Keratinocyte (primary cell): ENCODE data around the gene FAM50B. TPM values are rescaled to one million over a fixed set of nuclear protein-coding genes. Genes with fewer than 3 reads are reported as not detected.

Source experiments
- DNase-seq: peaks from one replicate; pipeline ENCODE4 v3.0.0-alpha.2; 2011; ENCODE audit warnings: low read depth, missing footprints, low spot score
- FAIRE-seq: peaks from 2 replicates; lab custom pipeline; 2011; peaks lifted over from hg19 to GRCh38; lab: Jason Lieb, UNC
- H2AFZ ChIP-seq: 2 replicates; pipeline ENCODE4 v1.6.0; 2012; ENCODE audit warnings: low read length, control low read depth, inconsistent platforms; ENCODE audit not compliant: control insufficient read depth
- H3K27ac ChIP-seq: 2 replicates; pipeline ENCODE4 v1.5.1; 2011; ENCODE audit warnings: low read length; ENCODE audit not compliant: control insufficient read depth, insufficient read depth
- H3K27me3 ChIP-seq: 3 replicates; pipeline ENCODE4 v1.6.0; 2011; ENCODE audit warnings: low read length; ENCODE audit not compliant: control insufficient read depth, insufficient read depth; ENCODE audit errors: extremely low read depth
- H3K36me3 ChIP-seq, 2 experiments: 2 replicates in 1 of 2; 3 replicates in 1 of 2; pipeline ENCODE4 v1.5.1; 2011; ENCODE audit warnings: low read length in 2 of 2, mild to moderate bottlenecking in 1 of 2; ENCODE audit not compliant: control insufficient read depth in 2 of 2, insufficient read depth in 2 of 2; ENCODE audit errors: extremely low read depth in 1 of 2
- H3K4me1 ChIP-seq: 3 replicates; pipeline ENCODE4 v1.5.1; 2011; ENCODE audit warnings: low read length; ENCODE audit not compliant: control insufficient read depth, insufficient read depth; ENCODE audit errors: extremely low read depth
- H3K4me2 ChIP-seq: 3 replicates; pipeline ENCODE4 v1.6.0; 2011; ENCODE audit warnings: low read depth, low read length; ENCODE audit not compliant: control insufficient read depth, insufficient read depth; ENCODE audit errors: extremely low read depth
- H3K4me3 ChIP-seq, 3 experiments: fragments of 200-600 bp in 1 of 3; sonication (generic) in 1 of 3; 2 replicates in 2 of 3; 3 replicates in 1 of 3; pipeline ENCODE4 v1.5.1; 2011 to 2016; ENCODE audit warnings: low read length in 3 of 3, mild to moderate bottlenecking in 3 of 3, control low read depth in 2 of 3, inconsistent platforms in 1 of 3, low read depth in 1 of 3, mixed read lengths in 1 of 3, mixed run types in 1 of 3, moderate library complexity in 1 of 3; ENCODE audit not compliant: control insufficient read depth in 2 of 3, insufficient read depth in 2 of 3; ENCODE audit errors: extremely low read depth in 1 of 3
- H3K79me2 ChIP-seq: 2 replicates; pipeline ENCODE4 v1.6.0; 2012; ENCODE audit warnings: low read length; ENCODE audit not compliant: control insufficient read depth, insufficient read depth
- H3K9ac ChIP-seq: 3 replicates; pipeline ENCODE4 v1.6.0; 2011; ENCODE audit warnings: low read length; ENCODE audit not compliant: control insufficient read depth, insufficient read depth; ENCODE audit errors: extremely low read depth
- H3K9me1 ChIP-seq: 3 replicates; pipeline ENCODE4 v1.6.0; 2011; ENCODE audit warnings: low read length; ENCODE audit not compliant: control insufficient read depth, insufficient read depth; ENCODE audit errors: extremely low read depth
- H3K9me3 ChIP-seq: 2 replicates; pipeline ENCODE4 v1.5.1; 2012; ENCODE audit warnings: low read depth, low read length; ENCODE audit not compliant: control insufficient read depth
- H4K20me1 ChIP-seq: 3 replicates; pipeline ENCODE4 v1.6.0; 2011; ENCODE audit warnings: low read length; ENCODE audit not compliant: control insufficient read depth, insufficient read depth; ENCODE audit errors: extremely low read depth
- EZH2 ChIP-seq: IDR thresholded peaks from one replicate; pipeline ENCODE4 v1.6.1; 2012; ENCODE audit warnings: inconsistent platforms, mild to moderate bottlenecking, low read length, moderate library complexity
- dilution Hi-C: fragments of 300-500 bp; cut with MboI; formaldehyde crosslinking; loops from one replicate; pipeline ENCODE4 v1.7.0; 2020; ENCODE audit warnings: low sequenced_read_pairs; ENCODE audit not compliant: extremely low pct_ligation_motif_present
- polyA plus RNA-seq, 5 experiments: library from polyadenylated mRNA; depleted of rRNA in 3 of 5; stranded (reverse) in 3 of 5; stranded (forward) in 1 of 5; unstranded in 1 of 5; fragments of >200 nt; gene quantifications; 1 replicate in 1 of 5; 2 replicates in 3 of 5; 3 replicates in 1 of 5; pipeline versions ENCODE4 v1.2.1 to v1.2.3, GENCODE V29; 2011 to 2012; ENCODE audit warnings: missing spikeins in 2 of 5, low read depth in 1 of 5, low replicate concordance in 1 of 5
- TF ChIP-seq, protein P1 (sequence below), 3 experiments: IDR thresholded peaks in 1 of 3; conservative IDR thresholded peaks in 1 of 3; optimal IDR thresholded peaks in 1 of 3; 2 replicates in 2 of 3; 3 replicates in 1 of 3; pipeline versions ENCODE3 to v1.5.1; 2011; ENCODE audit warnings: low read length in 3 of 3, mild to moderate bottlenecking in 3 of 3, moderate library complexity in 2 of 3, control low read depth in 1 of 3, inconsistent platforms in 1 of 3; ENCODE audit not compliant: insufficient read depth in 2 of 3; ENCODE audit errors: extremely low read depth in 1 of 3

FAM50B gene
- polyA plus RNA-seq, 1 donor (not counting 4 experiments of a cell fraction or from before 2014, with no cell fraction given), result 4.0 TPM

DNA sequence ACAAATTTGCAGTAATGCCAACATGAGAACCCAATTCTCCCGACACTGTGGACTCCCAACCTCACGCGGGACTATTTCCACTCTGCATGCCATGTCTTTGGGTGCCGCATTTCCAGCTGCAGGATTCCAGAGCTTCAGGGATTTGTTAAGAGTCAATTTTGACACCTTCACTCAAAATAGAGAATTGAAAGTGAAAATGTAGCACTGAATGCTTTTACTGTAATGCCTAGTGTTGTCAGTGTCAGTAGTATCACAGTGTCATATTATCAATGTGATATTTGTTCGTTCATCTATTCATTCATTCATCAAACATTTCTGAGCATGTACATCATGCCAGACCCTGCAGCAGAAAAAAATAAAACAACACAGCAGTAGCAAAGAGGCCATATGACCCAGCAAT is 13.4 kb upstream of the FAM50B start:
- Histone ChIP-seq H3K36me3 (no peaks in the 10 kb centered on the region), H3K4me3 (no peak overlapping the region), H4K20me1 (no peaks in the 10 kb centered on the region), H3K4me2 (no peak overlapping the region), H3K9me3 (no peaks in the 10 kb centered on the region), H3K4me1 (peaks cover 11% of the 10 kb centered on the region), H3K27ac (no peak overlapping the region), H3K9me1 (no peaks in the 10 kb centered on the region), H3K79me2 (no peaks in the 10 kb centered on the region), H2AFZ (no peak overlapping the region), H3K27me3 (no peaks in the 10 kb centered on the region), H3K9ac (no peak overlapping the region)
- TF ChIP-seq, protein P1, sequence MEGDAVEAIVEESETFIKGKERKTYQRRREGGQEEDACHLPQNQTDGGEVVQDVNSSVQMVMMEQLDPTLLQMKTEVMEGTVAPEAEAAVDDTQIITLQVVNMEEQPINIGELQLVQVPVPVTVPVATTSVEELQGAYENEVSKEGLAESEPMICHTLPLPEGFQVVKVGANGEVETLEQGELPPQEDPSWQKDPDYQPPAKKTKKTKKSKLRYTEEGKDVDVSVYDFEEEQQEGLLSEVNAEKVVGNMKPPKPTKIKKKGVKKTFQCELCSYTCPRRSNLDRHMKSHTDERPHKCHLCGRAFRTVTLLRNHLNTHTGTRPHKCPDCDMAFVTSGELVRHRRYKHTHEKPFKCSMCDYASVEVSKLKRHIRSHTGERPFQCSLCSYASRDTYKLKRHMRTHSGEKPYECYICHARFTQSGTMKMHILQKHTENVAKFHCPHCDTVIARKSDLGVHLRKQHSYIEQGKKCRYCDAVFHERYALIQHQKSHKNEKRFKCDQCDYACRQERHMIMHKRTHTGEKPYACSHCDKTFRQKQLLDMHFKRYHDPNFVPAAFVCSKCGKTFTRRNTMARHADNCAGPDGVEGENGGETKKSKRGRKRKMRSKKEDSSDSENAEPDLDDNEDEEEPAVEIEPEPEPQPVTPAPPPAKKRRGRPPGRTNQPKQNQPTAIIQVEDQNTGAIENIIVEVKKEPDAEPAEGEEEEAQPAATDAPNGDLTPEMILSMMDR (optimal IDR thresholded peaks at IDR 0.05 in 1 of 3, IDR thresholded peaks at IDR 0.05 in 1 of 3, conservative IDR thresholded peaks at IDR 0.05 in 1 of 3; ENCODE audit: extremely low read depth in 1 of 3, insufficient read depth in 2 of 3, low read length in 3 of 3), result no peak
- TF ChIP-seq EZH2, result no peak
- no peak for DNase-seq
- dilution Hi-C loops, result no loop called here
- no peak for FAIRE-seq

DNA sequence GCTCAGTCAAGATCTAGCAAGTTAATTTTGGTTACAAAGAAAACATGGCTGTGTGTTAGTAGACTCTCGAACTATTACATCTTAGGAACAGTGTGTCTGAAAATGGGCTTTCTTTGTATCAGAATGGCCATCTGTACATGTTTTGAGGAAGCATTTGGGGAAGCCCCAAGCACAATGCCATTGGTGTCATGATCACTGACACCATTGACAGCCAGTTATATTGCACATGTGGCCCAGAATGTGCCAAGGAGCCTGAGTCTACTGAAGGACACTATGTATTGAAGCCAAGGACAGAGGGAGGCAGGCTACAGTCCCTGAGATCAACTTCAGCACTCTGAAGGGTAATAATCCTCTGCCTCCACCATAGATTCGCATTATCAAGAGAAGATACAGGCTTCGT is 12.6 kb upstream of the FAM50B start:
- Histone ChIP-seq H4K20me1 (no peaks in the 10 kb centered on the region), H3K9me1 (no peaks in the 10 kb centered on the region), H3K9ac (no peak overlapping the region), H2AFZ (no peak overlapping the region), H3K27ac (no peak overlapping the region), H3K79me2 (no peaks in the 10 kb centered on the region), H3K4me3 (no peak overlapping the region), H3K36me3 (no peaks in the 10 kb centered on the region), H3K4me2 (no peak overlapping the region), H3K9me3 (no peaks in the 10 kb centered on the region), H3K27me3 (no peaks in the 10 kb centered on the region), H3K4me1 (peaks cover 17% of the 10 kb centered on the region)
- TF ChIP-seq EZH2, result no peak
- TF ChIP-seq, protein P1 (optimal IDR thresholded peaks at IDR 0.05 in 1 of 3, IDR thresholded peaks at IDR 0.05 in 1 of 3, conservative IDR thresholded peaks at IDR 0.05 in 1 of 3; ENCODE audit: extremely low read depth in 1 of 3, insufficient read depth in 2 of 3, low read length in 3 of 3), result no peak
- FAIRE-seq (no peak), DNase-seq (no peak)
- dilution Hi-C loops, result no loop called here
